Esophagus squamous epithelium (tissue), 4 donors: ENCODE measurements around the gene ANO3.

ENCODE experiments used
- CTCF ChIP-seq, 6 experiments: fragments of 450-650 bp in 4 of 6; fragments of 200-600 bp in 2 of 6; sonication (generic) in 2 of 6; IDR thresholded peaks; one replicate each; pipeline ENCODE4 v1.5.1; 2016 to 2019; ENCODE audit warnings: antibody characterized with exemption in 6 of 6, mild to moderate bottlenecking in 4 of 6, moderate library complexity in 4 of 6
- POLR2A ChIP-seq, 4 donors: fragments of 450-650 bp; IDR thresholded peaks; one replicate each; pipeline ENCODE4 v1.6.1; 2017; ENCODE audit warnings: antibody characterized with exemption in 4 of 4, mild to moderate bottlenecking in 4 of 4, moderate library complexity in 3 of 4

- TF ChIP-seq CTCF (IDR thresholded peaks at IDR 0.05): no peak
- no peak for TF ChIP-seq POLR2A (IDR thresholded peaks at IDR 0.05)
Measured at GRCh38 chr11:26710489-26710888, 378.6 kb downstream of the ANO3 start.
